ENCODE measurements around the gene CFP.

GRCh38 chrX:47674776-47675175, 45.0 kb upstream of the CFP start:
- TF ChIP-seq, protein P1, sequence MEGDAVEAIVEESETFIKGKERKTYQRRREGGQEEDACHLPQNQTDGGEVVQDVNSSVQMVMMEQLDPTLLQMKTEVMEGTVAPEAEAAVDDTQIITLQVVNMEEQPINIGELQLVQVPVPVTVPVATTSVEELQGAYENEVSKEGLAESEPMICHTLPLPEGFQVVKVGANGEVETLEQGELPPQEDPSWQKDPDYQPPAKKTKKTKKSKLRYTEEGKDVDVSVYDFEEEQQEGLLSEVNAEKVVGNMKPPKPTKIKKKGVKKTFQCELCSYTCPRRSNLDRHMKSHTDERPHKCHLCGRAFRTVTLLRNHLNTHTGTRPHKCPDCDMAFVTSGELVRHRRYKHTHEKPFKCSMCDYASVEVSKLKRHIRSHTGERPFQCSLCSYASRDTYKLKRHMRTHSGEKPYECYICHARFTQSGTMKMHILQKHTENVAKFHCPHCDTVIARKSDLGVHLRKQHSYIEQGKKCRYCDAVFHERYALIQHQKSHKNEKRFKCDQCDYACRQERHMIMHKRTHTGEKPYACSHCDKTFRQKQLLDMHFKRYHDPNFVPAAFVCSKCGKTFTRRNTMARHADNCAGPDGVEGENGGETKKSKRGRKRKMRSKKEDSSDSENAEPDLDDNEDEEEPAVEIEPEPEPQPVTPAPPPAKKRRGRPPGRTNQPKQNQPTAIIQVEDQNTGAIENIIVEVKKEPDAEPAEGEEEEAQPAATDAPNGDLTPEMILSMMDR (IDR thresholded peaks at IDR 0.05): no peak
- TF ChIP-seq POLR2A (IDR thresholded peaks at IDR 0.05): no peak
